Measurements from ENCODE around the gene TLE6.
A peak's percentile ranks its signal among the peaks of the same experiment; 100 is the strongest.
"Not testable (repeated sequence)": the region's sequence is repeated elsewhere in the genome, so short reads cannot be mapped to it uniquely, and the experiment has no call there.

The TLE6 gene

DNA sequence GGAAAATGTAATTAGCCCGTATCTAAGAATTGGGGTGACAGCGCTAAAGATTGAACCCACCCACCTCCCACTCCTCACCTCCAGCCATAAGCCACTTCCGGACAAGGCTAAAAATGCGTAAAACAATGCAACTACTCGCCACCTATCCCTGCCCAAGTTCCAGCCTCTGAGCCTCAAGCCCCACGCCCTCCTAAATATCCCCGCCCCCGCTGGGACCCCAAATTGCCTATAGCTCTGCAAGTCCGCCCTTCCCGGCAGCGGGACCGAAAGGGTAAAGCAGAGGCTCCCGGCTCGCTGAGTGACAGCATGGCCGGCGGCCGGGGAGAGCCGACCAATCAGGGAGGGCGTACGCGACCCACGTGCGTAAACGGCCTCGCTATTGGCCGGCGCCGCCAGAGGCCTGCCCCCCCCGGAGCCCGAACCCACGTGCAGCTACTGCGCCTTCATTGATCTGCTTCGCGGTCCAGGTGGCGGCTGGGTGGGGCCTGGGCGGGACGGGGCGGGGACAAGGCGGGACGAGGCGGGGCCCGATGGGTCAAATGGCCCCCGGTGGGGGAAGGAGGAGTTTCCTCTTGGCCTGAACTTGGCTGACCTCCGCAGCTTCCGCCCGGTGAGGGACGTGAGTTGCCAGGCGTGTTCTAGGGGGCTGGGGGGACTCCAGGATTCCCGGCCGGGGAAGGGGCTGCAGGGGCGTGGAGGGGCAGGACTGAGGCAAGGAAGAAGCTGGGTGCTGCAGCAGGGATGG lies at the start of gene TLE6:
Gene TLE6, plus strand, starts transcription at position 564 of the 745 bp plus-strand sequence. CDS start 670 bp downstream, outside the sequence.
- no peaks in the 10 kb centered on the region for H4K20me1 ChIP-seq (ENCODE audit: control insufficient read depth, insufficient read depth, low read depth, low read length)
- TF ChIP-seq, protein P1, sequence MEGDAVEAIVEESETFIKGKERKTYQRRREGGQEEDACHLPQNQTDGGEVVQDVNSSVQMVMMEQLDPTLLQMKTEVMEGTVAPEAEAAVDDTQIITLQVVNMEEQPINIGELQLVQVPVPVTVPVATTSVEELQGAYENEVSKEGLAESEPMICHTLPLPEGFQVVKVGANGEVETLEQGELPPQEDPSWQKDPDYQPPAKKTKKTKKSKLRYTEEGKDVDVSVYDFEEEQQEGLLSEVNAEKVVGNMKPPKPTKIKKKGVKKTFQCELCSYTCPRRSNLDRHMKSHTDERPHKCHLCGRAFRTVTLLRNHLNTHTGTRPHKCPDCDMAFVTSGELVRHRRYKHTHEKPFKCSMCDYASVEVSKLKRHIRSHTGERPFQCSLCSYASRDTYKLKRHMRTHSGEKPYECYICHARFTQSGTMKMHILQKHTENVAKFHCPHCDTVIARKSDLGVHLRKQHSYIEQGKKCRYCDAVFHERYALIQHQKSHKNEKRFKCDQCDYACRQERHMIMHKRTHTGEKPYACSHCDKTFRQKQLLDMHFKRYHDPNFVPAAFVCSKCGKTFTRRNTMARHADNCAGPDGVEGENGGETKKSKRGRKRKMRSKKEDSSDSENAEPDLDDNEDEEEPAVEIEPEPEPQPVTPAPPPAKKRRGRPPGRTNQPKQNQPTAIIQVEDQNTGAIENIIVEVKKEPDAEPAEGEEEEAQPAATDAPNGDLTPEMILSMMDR (IDR thresholded peaks at IDR 0.05; ENCODE audit: low read depth, low read length, poor library complexity, severe bottlenecking) = no peak
- no peak for TF ChIP-seq EZH2phosphoT487 (IDR thresholded peaks at IDR 0.05; ENCODE audit: borderline replicate concordance, low read length)
- peak within 1 kb of the TSS; percentile 24 for H3K27ac ChIP-seq (ENCODE audit: low read depth, low read length)
- peaks cover 5% of the 10 kb centered on the region for H3K79me2 ChIP-seq (ENCODE audit: control insufficient read depth, low read length)
- H3K36me3 ChIP-seq (ENCODE audit: control insufficient read depth, low read length) = no peaks in the 10 kb centered on the region
- peak within 1 kb of the TSS; percentile 100 for H3K4me2 ChIP-seq (ENCODE audit: low read length)
- H3K4me3 ChIP-seq (ENCODE audit: low read length) = peak within 1 kb of the TSS; percentile 73
- no peaks in the 10 kb centered on the region for H3K9me3 ChIP-seq (ENCODE audit: control insufficient read depth, insufficient read depth, low read length)
- peaks cover 42% of the 10 kb centered on the region for H3K4me1 ChIP-seq (ENCODE audit: control insufficient read depth, low read length)
- H3F3A ChIP-seq (ENCODE audit: control insufficient read depth, insufficient read depth) = peaks cover 7% of the 10 kb centered on the region; the same call in 1 of the 2 replicates
- H3K27me3 ChIP-seq (ENCODE audit: control insufficient read depth, low read length) = no peaks in the 10 kb centered on the region
- no peaks in the 10 kb centered on the region for H3K9me2 ChIP-seq (replicated peaks; ENCODE audit: control insufficient read depth, low read length)

DNA sequence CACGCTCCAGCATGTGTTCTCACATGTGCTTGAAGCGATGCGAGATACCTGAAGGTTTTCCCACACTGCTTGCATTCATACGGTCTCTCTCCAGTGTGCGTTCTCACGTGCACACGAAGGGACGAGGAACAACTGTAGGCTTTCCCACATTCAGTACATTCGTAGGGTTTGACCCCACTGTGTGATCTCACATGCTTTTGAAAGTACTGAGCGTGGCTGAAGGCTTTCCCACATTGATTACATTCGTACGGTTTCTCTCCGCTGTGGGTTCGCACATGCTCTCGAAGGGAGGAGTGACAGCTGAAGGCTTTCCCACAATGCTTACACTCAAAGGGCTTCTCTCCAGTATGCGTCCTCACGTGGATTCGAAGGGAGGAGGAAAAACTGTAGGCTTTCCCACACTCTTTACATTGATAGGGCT lies 43.9 kb upstream of the TLE6 start:
- TF ChIP-seq EZH2phosphoT487 (IDR thresholded peaks at IDR 0.05; ENCODE audit: borderline replicate concordance, low read length) = no peak
- TF ChIP-seq, protein P1 (IDR thresholded peaks at IDR 0.05; ENCODE audit: low read depth, low read length, poor library complexity, severe bottlenecking) = no peak
- Histone ChIP-seq H3K27ac (ENCODE audit: low read depth, low read length) (no peak overlapping the region), H3K27me3 (ENCODE audit: control insufficient read depth, low read length) (no peaks in the 10 kb centered on the region), H3K4me3 (ENCODE audit: low read length) (no peak overlapping the region), H3K9me2 (replicated peaks; ENCODE audit: control insufficient read depth, low read length) (no peaks in the 10 kb centered on the region), H3K36me3 (ENCODE audit: control insufficient read depth, low read length) (peaks cover 24% of the 10 kb centered on the region), H3F3A (ENCODE audit: control insufficient read depth, insufficient read depth) (no peaks in the 10 kb centered on the region), H4K20me1 (ENCODE audit: control insufficient read depth, insufficient read depth, low read depth, low read length) (no peaks in the 10 kb centered on the region), H3K4me2 (ENCODE audit: low read length) (no peak overlapping the region), H3K9me3 (ENCODE audit: control insufficient read depth, insufficient read depth, low read length) (peaks cover 16% of the 10 kb centered on the region), H3K4me1 (ENCODE audit: control insufficient read depth, low read length) (no peaks in the 10 kb centered on the region), H3K79me2 (ENCODE audit: control insufficient read depth, low read length) (no peaks in the 10 kb centered on the region)

DNA sequence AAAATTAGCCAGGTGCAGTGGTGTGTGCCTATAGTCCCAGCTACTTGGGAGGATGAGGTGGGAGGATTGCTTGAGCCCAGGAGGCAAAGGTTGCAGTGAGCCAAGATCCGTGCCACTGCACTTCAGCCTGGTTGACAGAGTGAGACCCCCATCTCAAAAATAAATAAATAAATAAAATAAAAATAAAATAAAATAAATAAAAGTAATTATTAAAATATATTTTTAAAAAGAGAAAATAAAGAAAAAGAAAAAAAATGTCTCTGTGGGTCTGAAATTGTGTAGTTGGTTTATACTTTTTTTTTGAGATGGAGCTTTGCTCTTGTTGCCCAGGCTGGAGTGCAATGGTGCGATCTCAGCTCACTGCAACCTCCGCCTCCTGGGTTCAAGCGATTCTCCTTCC lies 41.5 kb upstream of the TLE6 start:
- H3F3A ChIP-seq (ENCODE audit: control insufficient read depth, insufficient read depth); H3K79me2 ChIP-seq (ENCODE audit: control insufficient read depth, low read length); H3K4me1 ChIP-seq (ENCODE audit: control insufficient read depth, low read length); H4K20me1 ChIP-seq (ENCODE audit: control insufficient read depth, insufficient read depth, low read depth, low read length); H3K27ac ChIP-seq (ENCODE audit: low read depth, low read length); H3K9me2 ChIP-seq (replicated peaks; ENCODE audit: control insufficient read depth, low read length); H3K27me3 ChIP-seq (ENCODE audit: control insufficient read depth, low read length); H3K4me2 ChIP-seq (ENCODE audit: low read length); H3K4me3 ChIP-seq (ENCODE audit: low read length): not testable (repeated sequence)
- H3K9me3 ChIP-seq (ENCODE audit: control insufficient read depth, insufficient read depth, low read length) = peaks cover 16% of the 10 kb centered on the region
- peaks cover 24% of the 10 kb centered on the region for H3K36me3 ChIP-seq (ENCODE audit: control insufficient read depth, low read length)

DNA sequence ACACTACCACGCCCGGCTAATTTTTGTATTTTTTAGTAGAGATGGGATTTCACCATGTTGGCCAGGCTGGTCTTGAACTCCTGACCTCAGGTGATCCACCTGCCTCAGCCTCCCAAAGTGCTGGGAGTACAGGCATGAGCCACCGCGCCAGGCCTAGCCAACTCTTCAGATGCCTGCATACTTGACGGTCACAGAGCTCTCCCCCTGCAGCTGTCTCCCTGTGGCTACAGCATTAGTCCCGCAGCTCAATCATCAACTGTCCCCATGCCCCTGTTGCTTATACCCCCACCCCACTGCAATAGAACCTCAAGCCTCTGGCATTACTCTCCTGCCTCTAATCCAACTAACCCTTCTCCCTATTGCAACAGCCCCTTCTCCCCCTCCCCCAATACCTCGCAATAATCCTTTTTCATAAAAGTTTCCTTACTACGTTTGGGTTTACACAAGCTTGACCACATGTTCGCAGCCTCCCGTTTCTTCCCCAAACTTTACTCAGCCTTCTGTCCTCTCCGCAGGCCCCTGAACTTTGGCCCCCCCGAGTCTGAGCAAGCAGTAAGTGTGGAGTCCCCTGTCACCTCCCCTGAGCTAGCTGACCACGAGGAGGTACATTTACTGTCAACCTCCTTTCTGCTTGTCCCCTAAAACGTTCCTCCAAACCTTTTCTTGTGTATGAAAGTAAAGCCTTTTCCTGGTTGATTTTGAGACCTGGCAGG lies 34.3 kb upstream of the TLE6 start:
- Histone ChIP-seq H3K27ac (ENCODE audit: low read depth, low read length) (no peak overlapping the region), H3K36me3 (ENCODE audit: control insufficient read depth, low read length) (no peaks in the 10 kb centered on the region; the same call in 1 of the 2 replicates), H3K4me1 (ENCODE audit: control insufficient read depth, low read length) (peaks cover 6% of the 10 kb centered on the region; the same call in 1 of the 2 replicates), H3K4me3 (ENCODE audit: low read length) (no peak overlapping the region), H3K9me2 (replicated peaks; ENCODE audit: control insufficient read depth, low read length) (no peaks in the 10 kb centered on the region), H3K79me2 (ENCODE audit: control insufficient read depth, low read length) (peaks cover 6% of the 10 kb centered on the region; the same call in 1 of the 2 replicates), H3K4me2 (ENCODE audit: low read length) (no peak overlapping the region), H3F3A (ENCODE audit: control insufficient read depth, insufficient read depth) (0 out of 2 replicates have a peak, but pooled peaks cover 3% of the 10 kb centered on the region), H4K20me1 (ENCODE audit: control insufficient read depth, insufficient read depth, low read depth, low read length) (no peaks in the 10 kb centered on the region), H3K27me3 (ENCODE audit: control insufficient read depth, low read length) (no peaks in the 10 kb centered on the region), H3K9me3 (ENCODE audit: control insufficient read depth, insufficient read depth, low read length) (no peaks in the 10 kb centered on the region)
- TF ChIP-seq EZH2phosphoT487 (IDR thresholded peaks at IDR 0.05; ENCODE audit: borderline replicate concordance, low read length) = no peak
- TF ChIP-seq, protein P1 (IDR thresholded peaks at IDR 0.05; ENCODE audit: low read depth, low read length, poor library complexity, severe bottlenecking) = no peak
